ENCODE results near the gene C3.
A peak's percentile ranks its signal among the peaks of the same experiment; 100 is the strongest.

C3 gene

GRCh38 chr19:6745965-6746364 is 25.5 kb upstream of the C3 start:
- Histone ChIP-seq H3K9me3 (ENCODE audit: control insufficient read depth in 1 of 2, low read length in 2 of 2) (no peaks in the 10 kb centered on the region), H3K27me3 (ENCODE audit: control insufficient read depth in 1 of 2, insufficient read depth in 2 of 2, low read length in 2 of 2) (no peaks in the 10 kb centered on the region), H3K9ac (ENCODE audit: low read depth in 1 of 2, low read length in 2 of 2) (no peak overlapping the region), H3K4me3 (ENCODE audit: low read depth in 1 of 2, low read length in 2 of 2) (no peak overlapping the region), H3K4me1 (ENCODE audit: control insufficient read depth in 1 of 2, insufficient read depth in 2 of 2, low read length in 2 of 2) (peaks cover 23 to 27% of the 10 kb centered on the region in 2 donors), H3K36me3 (ENCODE audit: control insufficient read depth in 1 of 2, insufficient read depth in 2 of 2, low read length in 2 of 2) (peaks cover 7 to 57% of the 10 kb centered on the region in 2 donors), H3K27ac (ENCODE audit: low read depth, low read length) (no peak overlapping the region)

GRCh38 chr19:6744381-6745301 is 24.2 kb upstream of the C3 start:
- H3K9ac ChIP-seq (ENCODE audit: low read depth in 1 of 2, low read length in 2 of 2), result peak overlapping the region; percentile 38 to 39
- H3K9me3 ChIP-seq (ENCODE audit: control insufficient read depth in 1 of 2, low read length in 2 of 2), result no peaks in the 10 kb centered on the region
- peaks cover 7 to 47% of the 10 kb centered on the region in 2 donors for H3K36me3 ChIP-seq (ENCODE audit: control insufficient read depth in 1 of 2, insufficient read depth in 2 of 2, low read length in 2 of 2)
- H3K4me1 ChIP-seq (ENCODE audit: control insufficient read depth in 1 of 2, insufficient read depth in 2 of 2, low read length in 2 of 2), result peaks cover 23 to 33% of the 10 kb centered on the region in 2 donors
- no peaks in the 10 kb centered on the region for H3K27me3 ChIP-seq (ENCODE audit: control insufficient read depth in 1 of 2, insufficient read depth in 2 of 2, low read length in 2 of 2)
- peak overlapping the region; percentile 0 to 21 for H3K4me3 ChIP-seq (ENCODE audit: low read depth in 1 of 2, low read length in 2 of 2)
- peak overlapping the region; percentile 72 for H3K27ac ChIP-seq (ENCODE audit: low read depth, low read length)

- Histone ChIP-seq H3K27ac (ENCODE audit: low read depth, low read length) (no peak overlapping the region), H3K27me3 (ENCODE audit: control insufficient read depth in 1 of 2, insufficient read depth in 2 of 2, low read length in 2 of 2) (no peaks in the 10 kb centered on the region), H3K4me3 (ENCODE audit: low read depth in 1 of 2, low read length in 2 of 2) (peak overlapping the region in 1 of 2 donors; percentile 0), H3K36me3 (ENCODE audit: control insufficient read depth in 1 of 2, insufficient read depth in 2 of 2, low read length in 2 of 2) (peaks cover 7 to 41% of the 10 kb centered on the region in 2 donors), H3K9me3 (ENCODE audit: control insufficient read depth in 1 of 2, low read length in 2 of 2) (no peaks in the 10 kb centered on the region), H3K9ac (ENCODE audit: low read depth in 1 of 2, low read length in 2 of 2) (peak overlapping the region in 1 of 2 donors; percentile 38), H3K4me1 (ENCODE audit: control insufficient read depth in 1 of 2, insufficient read depth in 2 of 2, low read length in 2 of 2) (peaks cover 28 to 37% of the 10 kb centered on the region in 2 donors)
Observed at GRCh38 chr19:6743714-6744380, 23.4 kb upstream of the C3 start.

- Histone ChIP-seq H3K4me1 (ENCODE audit: control insufficient read depth in 1 of 2, insufficient read depth in 2 of 2, low read length in 2 of 2) (peaks cover 36 to 45% of the 10 kb centered on the region in 2 donors), H3K36me3 (ENCODE audit: control insufficient read depth in 1 of 2, insufficient read depth in 2 of 2, low read length in 2 of 2) (peaks cover 7 to 34% of the 10 kb centered on the region in 2 donors), H3K27me3 (ENCODE audit: control insufficient read depth in 1 of 2, insufficient read depth in 2 of 2, low read length in 2 of 2) (no peaks in the 10 kb centered on the region), H3K27ac (ENCODE audit: low read depth, low read length) (no peak overlapping the region), H3K4me3 (ENCODE audit: low read depth in 1 of 2, low read length in 2 of 2) (no peak overlapping the region), H3K9me3 (ENCODE audit: control insufficient read depth in 1 of 2, low read length in 2 of 2) (no peaks in the 10 kb centered on the region), H3K9ac (ENCODE audit: low read depth in 1 of 2, low read length in 2 of 2) (no peak overlapping the region)
Observed at GRCh38 chr19:6743066-6743465, 22.6 kb upstream of the C3 start.

- peaks cover 44 to 54% of the 10 kb centered on the region in 2 donors for H3K4me1 ChIP-seq (ENCODE audit: control insufficient read depth in 1 of 2, insufficient read depth in 2 of 2, low read length in 2 of 2)
Observed at GRCh38 chr19:6740589-6741343, 20.3 kb upstream of the C3 start.

GRCh38 chr19:6739883-6740588 is 19.6 kb upstream of the C3 start:
- peak overlapping the region; percentile 70 for H3K27ac ChIP-seq (ENCODE audit: low read depth, low read length)
- H3K36me3 ChIP-seq (ENCODE audit: control insufficient read depth in 1 of 2, insufficient read depth in 2 of 2, low read length in 2 of 2), result peaks cover 6 to 15% of the 10 kb centered on the region in 2 donors
- peak overlapping the region; percentile 92 to 94 for H3K9ac ChIP-seq (ENCODE audit: low read depth in 1 of 2, low read length in 2 of 2)
- H3K4me3 ChIP-seq (ENCODE audit: low read depth in 1 of 2, low read length in 2 of 2), result peak overlapping the region; percentile 82 to 86
- H3K4me1 ChIP-seq (ENCODE audit: control insufficient read depth in 1 of 2, insufficient read depth in 2 of 2, low read length in 2 of 2), result peaks cover 47 to 51% of the 10 kb centered on the region in 2 donors
- H3K9me3 ChIP-seq (ENCODE audit: control insufficient read depth in 1 of 2, low read length in 2 of 2), result no peaks in the 10 kb centered on the region
- no peaks in the 10 kb centered on the region for H3K27me3 ChIP-seq (ENCODE audit: control insufficient read depth in 1 of 2, insufficient read depth in 2 of 2, low read length in 2 of 2)

More at GRCh38 chr19:6740589-6741343, 20.3 kb upstream of the C3 start:
- peak overlapping the region; percentile 92 to 94 for H3K9ac ChIP-seq (ENCODE audit: low read depth in 1 of 2, low read length in 2 of 2)
- peak overlapping the region; percentile 82 to 86 for H3K4me3 ChIP-seq (ENCODE audit: low read depth in 1 of 2, low read length in 2 of 2)
- H3K27me3 ChIP-seq (ENCODE audit: control insufficient read depth in 1 of 2, insufficient read depth in 2 of 2, low read length in 2 of 2), result no peaks in the 10 kb centered on the region
- peaks cover 4 to 17% of the 10 kb centered on the region in 2 donors for H3K36me3 ChIP-seq (ENCODE audit: control insufficient read depth in 1 of 2, insufficient read depth in 2 of 2, low read length in 2 of 2)
- H3K9me3 ChIP-seq (ENCODE audit: control insufficient read depth in 1 of 2, low read length in 2 of 2), result no peaks in the 10 kb centered on the region
- H3K27ac ChIP-seq (ENCODE audit: low read depth, low read length), result peak overlapping the region; percentile 63

GRCh38 chr19:6739390-6739882 is 19.0 kb upstream of the C3 start, which contains the start of gene TRIP10:
TSS of gene TRIP10 (plus strand) at chr19:6739680. CDS start at chr19:6739762, 82 bp downstream.
- Histone ChIP-seq H3K4me1 (ENCODE audit: control insufficient read depth in 1 of 2, insufficient read depth in 2 of 2, low read length in 2 of 2) (peaks cover 41 to 45% of the 10 kb centered on the region in 2 donors), H3K27ac (ENCODE audit: low read depth, low read length) (peak within 1 kb of the TSS; percentile 71), H3K27me3 (ENCODE audit: control insufficient read depth in 1 of 2, insufficient read depth in 2 of 2, low read length in 2 of 2) (no peaks in the 10 kb centered on the region), H3K9ac (ENCODE audit: low read depth in 1 of 2, low read length in 2 of 2) (peak within 1 kb of the TSS; percentile 92 to 94), H3K4me3 (ENCODE audit: low read depth in 1 of 2, low read length in 2 of 2) (peak within 1 kb of the TSS; percentile 82 to 86), H3K36me3 (ENCODE audit: control insufficient read depth in 1 of 2, insufficient read depth in 2 of 2, low read length in 2 of 2) (peaks cover 6 to 13% of the 10 kb centered on the region in 2 donors), H3K9me3 (ENCODE audit: control insufficient read depth in 1 of 2, low read length in 2 of 2) (no peaks in the 10 kb centered on the region)

- Histone ChIP-seq H3K9ac (ENCODE audit: low read depth in 1 of 2, low read length in 2 of 2) (peak overlapping the region; percentile 74 to 88), H3K4me1 (ENCODE audit: control insufficient read depth in 1 of 2, insufficient read depth in 2 of 2, low read length in 2 of 2) (peaks cover 35 to 40% of the 10 kb centered on the region in 2 donors), H3K27me3 (ENCODE audit: control insufficient read depth in 1 of 2, insufficient read depth in 2 of 2, low read length in 2 of 2) (no peaks in the 10 kb centered on the region), H3K27ac (ENCODE audit: low read depth, low read length) (peak overlapping the region; percentile 71), H3K4me3 (ENCODE audit: low read depth in 1 of 2, low read length in 2 of 2) (peak overlapping the region; percentile 62), H3K9me3 (ENCODE audit: control insufficient read depth in 1 of 2, low read length in 2 of 2) (no peaks in the 10 kb centered on the region), H3K36me3 (ENCODE audit: control insufficient read depth in 1 of 2, insufficient read depth in 2 of 2, low read length in 2 of 2) (peaks cover 6 to 11% of the 10 kb centered on the region in 2 donors)
Observed at GRCh38 chr19:6738787-6739389, 18.4 kb upstream of the C3 start.

Data from duodenal mucosa (tissue), 2 donors.